ENCODE data around the gene SNRPD3.
"Not testable (repeated sequence)": the region's sequence is repeated elsewhere in the genome, so short reads cannot be mapped to it uniquely, and the experiment has no call there.

DNA sequence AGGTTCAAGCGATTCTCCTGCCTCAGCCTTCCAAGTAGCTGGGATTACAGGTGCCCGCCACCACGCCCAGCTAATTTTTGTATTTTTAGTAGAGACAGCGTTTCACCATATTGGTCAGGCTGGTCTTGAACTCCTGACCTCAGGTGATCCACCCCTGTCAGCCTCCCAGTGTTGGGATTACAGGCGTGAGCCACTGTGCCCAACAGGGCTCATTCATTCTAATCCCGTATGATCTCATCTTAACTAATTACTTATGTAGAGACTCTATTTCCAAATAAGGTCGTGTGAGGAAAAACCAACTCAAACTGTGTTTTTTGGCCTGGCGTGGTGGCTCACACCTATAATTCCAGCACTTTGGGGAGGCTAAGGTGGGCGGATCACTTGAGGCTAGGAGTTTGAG, 41.3 kb downstream of the SNRPD3 start:
- TF ChIP-seq, protein P1, sequence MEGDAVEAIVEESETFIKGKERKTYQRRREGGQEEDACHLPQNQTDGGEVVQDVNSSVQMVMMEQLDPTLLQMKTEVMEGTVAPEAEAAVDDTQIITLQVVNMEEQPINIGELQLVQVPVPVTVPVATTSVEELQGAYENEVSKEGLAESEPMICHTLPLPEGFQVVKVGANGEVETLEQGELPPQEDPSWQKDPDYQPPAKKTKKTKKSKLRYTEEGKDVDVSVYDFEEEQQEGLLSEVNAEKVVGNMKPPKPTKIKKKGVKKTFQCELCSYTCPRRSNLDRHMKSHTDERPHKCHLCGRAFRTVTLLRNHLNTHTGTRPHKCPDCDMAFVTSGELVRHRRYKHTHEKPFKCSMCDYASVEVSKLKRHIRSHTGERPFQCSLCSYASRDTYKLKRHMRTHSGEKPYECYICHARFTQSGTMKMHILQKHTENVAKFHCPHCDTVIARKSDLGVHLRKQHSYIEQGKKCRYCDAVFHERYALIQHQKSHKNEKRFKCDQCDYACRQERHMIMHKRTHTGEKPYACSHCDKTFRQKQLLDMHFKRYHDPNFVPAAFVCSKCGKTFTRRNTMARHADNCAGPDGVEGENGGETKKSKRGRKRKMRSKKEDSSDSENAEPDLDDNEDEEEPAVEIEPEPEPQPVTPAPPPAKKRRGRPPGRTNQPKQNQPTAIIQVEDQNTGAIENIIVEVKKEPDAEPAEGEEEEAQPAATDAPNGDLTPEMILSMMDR (IDR thresholded peaks at IDR 0.05; ENCODE audit: borderline replicate concordance, extremely low read depth, low read length, poor library complexity, severe bottlenecking): not testable (repeated sequence)
- not testable (repeated sequence) for TF ChIP-seq EZH2 (IDR thresholded peaks at IDR 0.05; ENCODE audit: borderline replicate concordance, low read depth, low read length, severe bottlenecking)

Data from DND-41 (cell line).